K562 (cell line): Measurements from ENCODE around the gene OR8G5. TPM values are rescaled to one million over a fixed set of nuclear protein-coding genes. Genes with fewer than 3 reads are reported as not detected.

Experiments
- CBX5 ChIP-seq: IDR thresholded peaks from 2 replicates; pipeline ENCODE4 v1.6.1; 2014; ENCODE audit warnings: low read depth, borderline replicate concordance
- ETV5 ChIP-seq: sonication (generic); formaldehyde crosslinking; IDR thresholded peaks from 2 replicates; pipeline ENCODE4 v1.4.0; 2020; ENCODE audit warnings: low read depth, mild to moderate bottlenecking, missing genetic modification reagents
- GABPB1 ChIP-seq: sonication (generic); formaldehyde crosslinking; IDR thresholded peaks from 2 replicates; pipeline ENCODE4 v1.8.0; 2022; ENCODE audit warnings: mild to moderate bottlenecking, missing genetic modification reagents
- GABPB2 ChIP-seq: fragments of 250-450 bp; sonication (Bioruptor Pico); conservative IDR thresholded peaks from 2 replicates; pipeline ENCODE4 v1.5.1; 2021; ENCODE audit warnings: mild to moderate bottlenecking
- GATA2 ChIP-seq: sonication (generic); formaldehyde crosslinking; IDR thresholded peaks from 2 replicates; pipeline ENCODE4 v1.4.0; 2020; ENCODE audit warnings: mild to moderate bottlenecking, missing genetic modification reagents
- MYNN ChIP-seq, 2 experiments: sonication (generic); formaldehyde crosslinking in 1 of 2; IDR thresholded peaks; 2 replicates each; pipeline versions ENCODE4 v1.5.0 to v1.6.1; 2016 to 2020; ENCODE audit warnings: antibody characterized with exemption in 1 of 2, missing genetic modification reagents in 1 of 2
- NFE2 ChIP-seq: IDR thresholded peaks from 2 replicates; pipeline ENCODE4 v1.6.1; 2014; ENCODE audit warnings: antibody characterized with exemption, low read depth
- NFXL1 ChIP-seq: fragments of 450-650 bp; formaldehyde crosslinking; IDR thresholded peaks from 2 replicates; pipeline ENCODE4 v1.4.0; 2021; ENCODE audit warnings: mild to moderate bottlenecking
- NR2F6 ChIP-seq: fragments of 450-650 bp; formaldehyde crosslinking; IDR thresholded peaks from 2 replicates; pipeline ENCODE4 v1.4.0; 2020; ENCODE audit warnings: mild to moderate bottlenecking
- RAD21 ChIP-seq, 2 experiments: fragments of 250-450 bp in 1 of 2; fragments of 450-650 bp in 1 of 2; sonication (Bioruptor Pico) in 1 of 2; formaldehyde crosslinking in 1 of 2; IDR thresholded peaks in 1 of 2; conservative IDR thresholded peaks in 1 of 2; 2 replicates each; pipeline versions ENCODE4 v1.4.0 to v1.8.0; 2020 to 2022; ENCODE audit warnings: mild to moderate bottlenecking in 2 of 2, moderate library complexity in 1 of 2
- RBM39 ChIP-seq: fragments of 200-400 bp; formaldehyde crosslinking; optimal IDR thresholded peaks from 2 replicates; pipeline ENCODE3; 2018; ENCODE audit warnings: low read depth, low read length
- SETDB1 ChIP-seq: IDR thresholded peaks from one replicate; pipeline ENCODE4 v1.6.1; 2012; ENCODE audit warnings: low read length, control low read depth, inconsistent platforms
- SREBF2 ChIP-seq: sonication (generic); formaldehyde crosslinking; IDR thresholded peaks from 2 replicates; pipeline ENCODE4 v1.4.0; 2020; ENCODE audit warnings: mild to moderate bottlenecking, missing genetic modification reagents
- SRSF9 ChIP-seq: fragments of 200-400 bp; formaldehyde crosslinking; IDR thresholded peaks from 2 replicates; pipeline ENCODE4 v1.6.1; 2017; ENCODE audit warnings: low read depth, low read length, borderline replicate concordance
- TAL1 ChIP-seq: fragments of 450-650 bp; IDR thresholded peaks from 2 replicates; pipeline ENCODE4 v1.6.1; 2016; ENCODE audit warnings: mild to moderate bottlenecking
- TCF3 ChIP-seq: sonication (generic); formaldehyde crosslinking; IDR thresholded peaks from 2 replicates; pipeline ENCODE4 v1.4.0; 2020; ENCODE audit warnings: mild to moderate bottlenecking, missing genetic modification reagents
- TOE1 ChIP-seq, 2 experiments: fragments of 450-650 bp in 1 of 2; sonication (generic) in 1 of 2; formaldehyde crosslinking in 1 of 2; IDR thresholded peaks; 2 replicates each; pipeline versions ENCODE4 v1.7.1 to v1.8.0; 2016 to 2022; ENCODE audit warnings: borderline replicate concordance in 2 of 2, mild to moderate bottlenecking in 2 of 2, antibody characterized with exemption in 1 of 2, inconsistent platforms in 1 of 2, low read depth in 1 of 2, missing genetic modification reagents in 1 of 2, moderate library complexity in 1 of 2
- YY1 ChIP-seq, 3 experiments: IDR thresholded peaks; 2 replicates each; pipeline ENCODE4 v1.6.1; 2011; ENCODE audit warnings: low read length in 2 of 3, mild to moderate bottlenecking in 2 of 3, moderate library complexity in 2 of 3, borderline replicate concordance in 1 of 3, control low read depth in 1 of 3, low read depth in 1 of 3; ENCODE audit not compliant: insufficient read depth in 3 of 3, insufficient replicate concordance in 2 of 3, control insufficient read depth in 1 of 3, insufficient read length in 1 of 3; ENCODE audit errors: extremely low read depth in 1 of 3
- ZEB2 ChIP-seq: fragments of 450-650 bp; IDR thresholded peaks from 2 replicates; pipeline ENCODE4 v1.6.1; 2016
- ZNF586 ChIP-seq: fragments of 450-650 bp; formaldehyde crosslinking; conservative IDR thresholded peaks from 2 replicates; pipeline ENCODE4 v1.4.0; 2020; ENCODE audit warnings: mild to moderate bottlenecking, moderate library complexity
- polyA plus RNA-seq, 8 experiments: library from polyadenylated mRNA; depleted of rRNA in 4 of 8; stranded (reverse) in 5 of 8; unstranded in 3 of 8; fragments of >200 nt; fragmentation: Nextera tagmentation in 2 of 8; fragmentation: Illumina TruSeq in 1 of 8; extraction: Ambion mirVana in 2 of 8; extraction: Trizol in 1 of 8; gene quantifications; 2 replicates each; pipeline versions ENCODE4 v1.2.1 to v1.2.3, GENCODE V29; 2011 to 2014; ENCODE audit warnings: inconsistent platforms in 1 of 8, missing spikeins in 1 of 8
- total RNA-seq, 7 experiments: library from RNA; depleted of rRNA in 6 of 7; stranded (reverse); fragments of >200 nt in 6 of 7; fragmentation: Illumina TruSeq in 2 of 7; extraction: Trizol in 2 of 7; gene quantifications; 2 replicates each; pipeline versions ENCODE4 v1.2.1 to v1.2.3, GENCODE V29; 2011 to 2021; ENCODE audit warnings: low replicate concordance in 1 of 7
- TF ChIP-seq, protein P1 (sequence below): fragments of 450-650 bp; conservative IDR thresholded peaks from 2 replicates; pipeline ENCODE4 v1.6.1; 2016; ENCODE audit warnings: missing genetic modification characterization, low read depth, mild to moderate bottlenecking, control low read depth, missing compliant biosample characterization
- TF ChIP-seq, protein P2 (sequence below), 2 experiments: fragments of 450-650 bp in 1 of 2; sonication (generic) in 1 of 2; formaldehyde crosslinking in 1 of 2; IDR thresholded peaks in 1 of 2; conservative IDR thresholded peaks in 1 of 2; 2 replicates each; pipeline versions ENCODE4 v1.6.1 to v1.8.1; 2016 to 2023; ENCODE audit warnings: mild to moderate bottlenecking in 2 of 2, moderate library complexity in 2 of 2, inconsistent platforms in 1 of 2, missing genetic modification reagents in 1 of 2
- TF ChIP-seq, protein P3 (sequence below): fragments of 450-650 bp; IDR thresholded peaks from 2 replicates; pipeline ENCODE4 v1.6.1; 2016; ENCODE audit warnings: antibody characterized with exemption

The OR8G5 gene
- total and polyA plus RNA-seq, 9 of the 15 experiments (the other 6 are each of a cell fraction or from before 2014, with no cell fraction given), result 0.18 to 3.8 (median 1.7) TPM

DNA sequence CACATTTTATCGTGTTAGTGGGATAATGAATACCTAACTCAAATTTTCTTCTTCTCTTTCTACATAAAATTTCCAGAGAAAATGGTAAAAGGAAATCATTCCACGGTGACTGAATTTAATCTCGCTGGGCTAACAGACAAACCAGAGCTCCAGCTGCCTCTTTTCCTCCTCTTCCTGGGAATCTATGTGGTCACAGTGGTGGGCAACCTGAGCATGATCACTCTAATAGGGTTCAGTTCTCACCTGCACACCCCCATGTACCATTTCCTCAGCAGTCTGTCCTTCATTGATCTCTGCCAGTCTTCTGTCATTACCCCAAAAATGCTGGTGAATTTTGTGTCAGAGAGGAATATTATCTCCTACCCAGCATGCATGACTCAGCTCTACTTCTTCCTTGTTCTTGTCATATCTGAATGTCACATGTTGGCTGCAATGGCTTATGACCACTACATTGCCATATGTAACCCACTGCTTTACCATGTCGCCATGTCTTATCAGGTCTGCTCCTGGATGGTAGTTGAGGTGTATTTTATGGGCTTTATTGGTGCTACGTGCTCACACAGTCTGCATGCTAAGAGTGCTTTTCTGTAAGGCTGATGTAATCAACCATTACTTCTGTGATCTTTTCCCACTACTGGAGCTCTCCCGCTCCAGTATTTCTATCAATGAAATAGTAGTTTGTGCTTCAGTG, 48.9 kb upstream of the OR8G5 start (continued):
- TF ChIP-seq, protein P1, sequence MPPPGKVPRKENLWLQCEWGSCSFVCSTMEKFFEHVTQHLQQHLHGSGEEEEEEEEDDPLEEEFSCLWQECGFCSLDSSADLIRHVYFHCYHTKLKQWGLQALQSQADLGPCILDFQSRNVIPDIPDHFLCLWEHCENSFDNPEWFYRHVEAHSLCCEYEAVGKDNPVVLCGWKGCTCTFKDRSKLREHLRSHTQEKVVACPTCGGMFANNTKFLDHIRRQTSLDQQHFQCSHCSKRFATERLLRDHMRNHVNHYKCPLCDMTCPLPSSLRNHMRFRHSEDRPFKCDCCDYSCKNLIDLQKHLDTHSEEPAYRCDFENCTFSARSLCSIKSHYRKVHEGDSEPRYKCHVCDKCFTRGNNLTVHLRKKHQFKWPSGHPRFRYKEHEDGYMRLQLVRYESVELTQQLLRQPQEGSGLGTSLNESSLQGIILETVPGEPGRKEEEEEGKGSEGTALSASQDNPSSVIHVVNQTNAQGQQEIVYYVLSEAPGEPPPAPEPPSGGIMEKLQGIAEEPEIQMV (tag), result peak; percentile 87
- TF ChIP-seq ZNF586 (no peak), SREBF2 (CRISPR knock-in tag) (no peak), TAL1 (peak; percentile 94), SETDB1 (no peak), RAD21 (CRISPR knock-in tag; conservative IDR thresholded peaks at IDR 0.05 in 1 of 2, IDR thresholded peaks at IDR 0.05 in 1 of 2) (no peak; a peak in 1 of 4 replicates), RBM39 (no peak), NR2F6 (CRISPR knock-in tag) (no peak), NFE2 (peak; percentile 99), ZEB2 (peak; percentile 76; the same call in 1 of the 2 replicates), GATA2 (CRISPR knock-in tag) (peak; percentile 74), TCF3 (peak; percentile 96), MYNN (IDR thresholded peaks at IDR 0.05) (peak; percentile 84; the same call in 1 of the 2 replicates), MYNN (CRISPR knock-in tag; IDR thresholded peaks at IDR 0.05) (no peak), GABPB2 (no peak), SRSF9 (no peak), CBX5 (peak; percentile 58; the same call in 1 of the 2 replicates), GABPB1 (CRISPR knock-in tag) (0 out of 2 replicates have a peak, but pooled peaks have one; percentile 31), NFXL1 (CRISPR knock-in tag) (0 out of 2 replicates have a peak, but pooled peaks have one; percentile 47), YY1 (IDR thresholded peaks at IDR 0.05; ENCODE audit: borderline replicate concordance in 1 of 3, control insufficient read depth in 1 of 3, extremely low read depth in 1 of 3, insufficient read depth in 3 of 3, insufficient read length in 1 of 3, insufficient replicate concordance in 2 of 3, low read depth in 1 of 3, low read length in 2 of 3) (peak in 2 of 3 experiments; percentile 12 to 80), TOE1 (IDR thresholded peaks at IDR 0.05; ENCODE audit: borderline replicate concordance) (peak; percentile 88), TOE1 (CRISPR knock-in tag; IDR thresholded peaks at IDR 0.05; ENCODE audit: borderline replicate concordance, low read depth) (no peak), ETV5 (CRISPR knock-in tag) (0 out of 2 replicates have a peak, but pooled peaks have one; percentile 19)
- TF ChIP-seq, protein P2, sequence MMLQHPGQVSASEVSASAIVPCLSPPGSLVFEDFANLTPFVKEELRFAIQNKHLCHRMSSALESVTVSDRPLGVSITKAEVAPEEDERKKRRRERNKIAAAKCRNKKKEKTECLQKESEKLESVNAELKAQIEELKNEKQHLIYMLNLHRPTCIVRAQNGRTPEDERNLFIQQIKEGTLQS (IDR thresholded peaks at IDR 0.05), result peak; percentile 91
- TF ChIP-seq, protein P2 (CRISPR knock-in tag; conservative IDR thresholded peaks at IDR 0.05), result peak; percentile 71
- TF ChIP-seq, protein P3, sequence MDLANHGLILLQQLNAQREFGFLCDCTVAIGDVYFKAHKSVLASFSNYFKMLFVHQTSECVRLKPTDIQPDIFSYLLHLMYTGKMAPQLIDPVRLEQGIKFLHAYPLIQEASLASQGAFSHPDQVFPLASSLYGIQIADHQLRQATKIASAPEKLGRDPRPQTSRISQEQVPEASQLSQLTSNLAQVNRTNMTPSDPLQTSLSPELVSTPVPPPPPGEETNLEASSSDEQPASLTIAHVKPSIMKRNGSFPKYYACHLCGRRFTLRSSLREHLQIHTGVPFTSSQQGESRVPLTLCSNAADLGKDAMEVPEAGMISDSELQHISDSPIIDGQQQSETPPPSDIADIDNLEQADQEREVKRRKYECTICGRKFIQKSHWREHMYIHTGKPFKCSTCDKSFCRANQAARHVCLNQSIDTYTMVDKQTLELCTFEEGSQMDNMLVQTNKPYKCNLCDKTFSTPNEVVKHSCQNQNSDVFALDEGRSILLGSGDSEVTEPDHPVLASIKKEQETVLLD, result peak; percentile 68; the same call in 1 of the 2 replicates
